ENCODE results near the gene WDFY3.

Gene WDFY3

DNA sequence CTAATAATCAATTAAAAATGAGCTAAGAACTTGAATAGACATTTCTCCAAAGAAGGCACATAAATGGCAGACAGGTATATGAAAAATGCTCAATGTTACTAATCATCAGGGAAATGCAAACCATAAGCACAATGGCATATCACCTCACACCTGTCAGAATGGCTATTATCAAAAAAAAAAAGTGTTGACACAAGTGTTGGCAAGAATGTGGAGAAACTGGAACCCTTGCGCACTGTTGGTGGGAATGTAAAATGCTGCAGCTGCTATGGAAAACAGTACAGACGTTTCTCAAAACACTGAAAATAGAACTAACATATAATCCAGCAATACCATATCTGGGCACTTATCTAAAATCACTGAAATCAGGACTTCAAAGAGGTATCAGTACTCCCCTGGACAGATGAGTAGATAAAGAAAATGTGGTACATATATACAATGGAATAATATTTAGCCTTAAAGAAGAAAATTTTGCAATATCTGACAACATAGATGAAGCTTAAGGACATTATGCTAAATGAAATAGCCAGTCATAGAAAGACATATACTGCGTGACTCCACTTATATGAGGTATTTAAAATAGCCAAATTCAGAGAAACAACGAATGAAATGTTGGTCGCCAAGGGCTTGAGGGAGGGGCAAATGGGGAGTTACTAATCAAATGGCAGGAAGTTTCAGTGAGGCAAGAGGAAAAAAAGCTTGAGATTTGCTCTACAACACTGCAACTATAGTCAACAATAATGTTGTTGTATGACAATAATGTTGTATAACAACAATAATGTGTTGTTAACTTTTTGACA lies 175.5 kb downstream of the WDFY3 start:
- no peak for DNase-seq (ENCODE audit: low read depth)

- no peak for DNase-seq (ENCODE audit: low read depth)
Measured at GRCh38 chr4:84786478-84786877, 180.0 kb downstream of the WDFY3 start.

GRCh38 chr4:84782517-84782916 lies 184.0 kb downstream of the WDFY3 start:
- no peak for DNase-seq (ENCODE audit: low read depth)

DNA sequence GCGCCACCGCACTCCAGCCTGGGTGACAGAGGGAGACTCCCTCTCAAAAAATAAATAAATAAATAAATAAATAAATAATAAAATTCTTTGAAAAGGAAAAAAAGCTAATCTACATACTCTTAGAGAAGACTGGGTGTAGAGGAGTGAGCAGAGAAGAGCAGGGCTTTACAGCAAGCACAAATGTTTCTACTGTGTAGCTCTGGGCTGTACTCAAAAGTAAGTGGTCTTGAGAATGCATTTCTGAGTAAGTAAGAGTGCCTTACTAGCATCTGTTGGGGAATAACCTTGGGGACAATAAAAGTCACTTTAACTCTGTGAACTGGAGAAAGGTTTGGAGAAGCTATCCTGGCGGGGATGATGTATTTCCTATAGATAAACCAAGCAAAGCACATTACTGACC lies 185.8 kb downstream of the WDFY3 start:
- DNase-seq (ENCODE audit: low read depth), result no peak

DNA sequence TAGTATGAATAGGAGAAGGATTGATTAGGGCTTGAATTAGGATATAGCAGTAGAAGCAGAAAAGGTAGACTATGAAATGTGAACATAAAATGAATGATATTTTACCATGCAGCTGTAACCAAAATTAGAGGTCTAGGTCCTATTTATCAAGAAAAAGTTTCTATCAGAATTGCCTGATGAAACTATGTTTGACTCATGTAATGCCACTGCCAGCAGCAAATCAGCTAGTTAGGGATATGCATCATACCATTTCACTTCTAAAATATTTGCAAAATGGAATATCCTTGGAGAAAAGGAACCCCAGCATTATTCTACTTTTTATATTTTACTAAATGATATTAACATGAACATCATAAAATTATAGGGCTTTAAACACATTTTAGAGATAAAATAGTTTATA lies 188.4 kb downstream of the WDFY3 start:
- DNase-seq (ENCODE audit: low read depth), result no peak

GRCh38 chr4:84767168-84767567 lies 199.3 kb downstream of the WDFY3 start:
- DNase-seq (ENCODE audit: low read depth), result no peak

- DNase-seq (ENCODE audit: low read depth), result no peak
Measured at GRCh38 chr4:84753321-84753972, 213.0 kb downstream of the WDFY3 start.

- DNase-seq (ENCODE audit: low read depth), result no peak
Measured at GRCh38 chr4:84751707-84752106, 214.8 kb downstream of the WDFY3 start.

GRCh38 chr4:84750960-84751283 lies 215.6 kb downstream of the WDFY3 start:
- no peak for DNase-seq (ENCODE audit: low read depth)

DNA sequence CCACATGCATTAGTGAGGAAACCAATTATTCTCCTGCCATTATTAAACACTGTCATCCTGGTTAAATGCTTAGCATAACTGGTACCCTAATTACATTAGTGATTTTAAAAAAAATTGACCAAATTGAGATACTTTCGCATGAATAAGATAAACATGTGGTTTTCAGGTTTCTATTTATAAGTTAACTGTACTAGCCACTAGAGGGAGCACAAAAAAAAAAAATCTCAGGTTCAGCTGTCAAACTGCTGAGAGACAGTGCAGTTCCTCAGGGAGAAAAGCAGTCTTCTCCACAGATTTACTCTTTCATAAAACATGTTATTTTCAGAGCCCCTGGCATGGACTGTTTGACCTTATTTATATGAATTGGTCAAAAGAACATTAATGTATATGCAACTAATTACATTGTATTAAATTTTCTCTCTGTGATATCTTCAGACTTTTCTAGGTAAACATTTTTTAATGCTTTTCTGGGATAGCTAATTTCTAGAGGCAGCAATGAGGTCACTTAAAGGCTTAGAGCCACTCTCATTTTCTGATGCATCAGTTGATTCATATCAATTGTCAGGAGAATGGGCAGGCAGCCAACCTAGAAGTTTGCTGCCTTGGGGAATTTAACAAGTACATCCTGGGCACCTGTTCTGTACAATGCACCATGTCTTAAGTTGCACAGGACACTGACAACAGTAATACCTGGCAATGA lies 216.1 kb downstream of the WDFY3 start:
- peak; percentile 40 for DNase-seq (ENCODE audit: low read depth)

GRCh38 chr4:84740057-84740456 lies 226.4 kb downstream of the WDFY3 start:
- DNase-seq (ENCODE audit: low read depth), result no peak

- DNase-seq (ENCODE audit: low read depth), result no peak
Measured at GRCh38 chr4:84738622-84739021, 227.9 kb downstream of the WDFY3 start.

- DNase-seq (ENCODE audit: low read depth), result no peak
Measured at GRCh38 chr4:84737656-84738055, 228.8 kb downstream of the WDFY3 start.

DNA sequence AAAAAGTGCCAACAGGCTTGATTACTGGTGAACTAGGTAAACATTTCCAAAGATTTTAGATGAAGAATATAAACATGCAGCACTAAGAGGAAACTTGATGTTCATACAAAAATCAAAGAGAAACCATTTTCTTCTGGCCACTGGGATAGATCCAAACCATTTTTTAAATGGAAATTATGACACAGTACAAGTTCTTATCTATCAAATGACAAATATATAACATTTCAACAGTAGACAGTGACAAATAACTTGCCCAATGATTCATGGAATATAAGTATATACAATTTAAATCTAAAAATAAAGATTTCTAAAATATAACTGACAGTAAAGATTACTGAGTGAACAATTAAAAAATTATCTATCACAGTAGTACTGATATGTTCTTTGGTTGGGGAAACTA lies 232.5 kb downstream of the WDFY3 start:
- no peak for DNase-seq (ENCODE audit: low read depth)

GRCh38 chr4:84733343-84734033 lies 233.0 kb downstream of the WDFY3 start:
- no peak for DNase-seq (ENCODE audit: low read depth)

DNA sequence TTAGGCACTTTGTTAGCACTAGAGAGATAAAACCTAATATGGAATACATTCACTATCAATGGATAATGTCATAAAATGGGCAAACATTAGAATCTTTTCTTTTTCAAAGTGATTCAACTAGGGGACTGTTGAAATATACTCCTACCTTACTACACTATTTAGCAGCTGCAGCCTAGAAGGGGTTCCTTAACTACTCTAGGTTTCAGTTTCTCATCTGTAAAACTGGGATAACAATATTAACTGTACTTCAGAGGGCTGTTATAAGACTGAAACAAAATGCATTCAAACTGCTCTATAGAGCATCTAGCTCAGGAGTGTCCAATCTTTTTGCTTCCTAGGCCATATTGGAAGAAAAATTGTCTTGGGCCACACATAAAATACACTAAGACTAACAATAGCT lies 236.1 kb downstream of the WDFY3 start:
- no peak for DNase-seq (ENCODE audit: low read depth)

- DNase-seq (ENCODE audit: low read depth), result no peak
Measured at GRCh38 chr4:84727491-84727890, 239.0 kb downstream of the WDFY3 start.

DNA sequence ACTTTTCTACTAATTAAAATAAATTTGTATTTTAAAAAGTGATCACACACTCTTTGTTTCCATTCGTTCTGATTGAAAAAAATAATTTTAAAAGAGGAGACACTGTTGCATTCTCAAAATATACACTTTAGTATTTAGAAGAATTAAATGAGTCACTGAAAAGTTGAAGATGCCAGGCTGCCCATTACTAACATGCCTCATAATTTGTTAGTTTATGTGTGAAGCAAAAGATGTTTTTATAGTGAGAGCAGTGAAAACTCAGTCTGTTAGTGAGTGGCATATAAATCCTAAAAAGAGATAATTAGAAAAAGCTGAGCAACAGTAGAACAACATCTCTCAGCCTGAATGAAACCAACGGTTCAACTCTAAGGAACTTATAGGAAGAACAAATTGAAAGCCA lies 240.1 kb downstream of the WDFY3 start:
- DNase-seq (ENCODE audit: low read depth), result peak; percentile 52

- DNase-seq (ENCODE audit: low read depth), result no peak
Measured at GRCh38 chr4:84722720-84723119, 243.8 kb downstream of the WDFY3 start.

GRCh38 chr4:84719115-84719514 lies 247.4 kb downstream of the WDFY3 start:
- DNase-seq (ENCODE audit: low read depth), result peak; percentile 78

DNA sequence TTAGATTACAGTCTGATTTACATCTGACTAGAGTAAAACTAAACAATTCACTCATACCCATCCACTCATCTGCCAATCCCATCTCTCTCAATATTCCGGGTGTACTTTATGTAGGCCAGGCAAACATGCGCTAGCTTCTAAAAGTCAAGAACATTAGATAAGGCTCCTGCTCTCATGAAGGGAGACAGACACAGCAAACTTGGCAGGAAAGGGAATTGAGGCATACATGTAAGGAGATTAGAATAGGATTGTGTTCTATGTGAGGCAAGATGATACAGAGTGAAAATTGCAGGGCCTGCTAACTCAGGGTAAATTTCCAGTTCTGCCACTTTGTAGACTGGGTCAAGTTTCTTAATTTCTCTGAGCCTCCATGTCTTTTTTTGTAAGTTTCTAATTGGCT lies 247.8 kb downstream of the WDFY3 start:
- DNase-seq (ENCODE audit: low read depth), result peak; percentile 41

DNA sequence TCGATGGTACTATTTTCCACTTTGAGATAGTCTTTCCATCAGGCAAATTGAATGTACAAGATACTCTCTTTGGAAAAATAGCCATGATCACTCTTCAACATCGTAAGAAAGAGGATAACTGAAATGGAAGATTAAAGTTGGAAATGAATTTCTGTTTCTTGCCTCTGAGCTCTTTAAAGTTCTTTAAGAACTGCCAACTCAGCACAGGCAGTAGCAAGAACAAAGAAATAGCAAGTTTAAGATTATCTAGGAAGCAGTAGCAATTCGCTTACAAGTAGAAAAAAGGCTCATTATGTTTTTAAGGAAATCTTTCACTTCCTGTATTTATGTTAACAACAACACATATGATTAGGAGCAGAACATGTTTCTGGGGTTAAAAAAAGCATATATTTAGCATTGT lies 255.9 kb downstream of the WDFY3 start:
- no peak for DNase-seq (ENCODE audit: low read depth)

Data from fibroblast of gingiva (primary cell).